IPS-18a (cell line): Measurements from ENCODE around the gene ADCY5.

Source experiments
- H3K27ac ChIP-seq: one replicate; pipeline ENCODE4 v1.5.1; 2013; ENCODE audit warnings: low read length
- H3K27me3 ChIP-seq: one replicate; pipeline ENCODE4 v1.6.1; 2013; ENCODE audit warnings: mild to moderate bottlenecking, low read length; ENCODE audit not compliant: control insufficient read depth, insufficient read depth
- H3K36me3 ChIP-seq: one replicate; pipeline ENCODE4 v1.6.1; 2013; ENCODE audit warnings: low read depth, low read length; ENCODE audit not compliant: control insufficient read depth
- H3K4me1 ChIP-seq: one replicate; pipeline ENCODE4 v1.6.1; 2013; ENCODE audit warnings: low read depth, low read length; ENCODE audit not compliant: control insufficient read depth
- H3K4me3 ChIP-seq: one replicate; pipeline ENCODE4 v1.5.1; 2013; ENCODE audit warnings: low read length
- H3K9ac ChIP-seq: one replicate; pipeline ENCODE4 v1.6.1; 2013; ENCODE audit warnings: mild to moderate bottlenecking, low read length, moderate library complexity
- H3K9me3 ChIP-seq: one replicate; pipeline ENCODE4 v1.6.1; 2013; ENCODE audit warnings: low read depth, low read length; ENCODE audit not compliant: control insufficient read depth

ADCY5 gene

GRCh38 chr3:123296836-123297626 is 151.9 kb downstream of the ADCY5 start:
- peaks cover under 1% of the 10 kb centered on the region for H3K36me3 ChIP-seq
- no peak overlapping the region for H3K27ac ChIP-seq
- H3K4me1 ChIP-seq: no peaks in the 10 kb centered on the region

GRCh38 chr3:123296261-123296660 is 152.6 kb downstream of the ADCY5 start:
- H3K9me3 ChIP-seq: no peaks in the 10 kb centered on the region
- no peaks in the 10 kb centered on the region for H3K27me3 ChIP-seq
- no peak overlapping the region for H3K4me3 ChIP-seq
- H3K36me3 ChIP-seq: peaks cover 1% of the 10 kb centered on the region
- H3K4me1 ChIP-seq: no peaks in the 10 kb centered on the region
- no peak overlapping the region for H3K27ac ChIP-seq
- no peak overlapping the region for H3K9ac ChIP-seq

More at GRCh38 chr3:123296836-123297626, 151.9 kb downstream of the ADCY5 start:
- H3K9ac ChIP-seq: no peak overlapping the region
- H3K4me3 ChIP-seq: no peak overlapping the region
- no peaks in the 10 kb centered on the region for H3K9me3 ChIP-seq
- H3K27me3 ChIP-seq: no peaks in the 10 kb centered on the region

DNA sequence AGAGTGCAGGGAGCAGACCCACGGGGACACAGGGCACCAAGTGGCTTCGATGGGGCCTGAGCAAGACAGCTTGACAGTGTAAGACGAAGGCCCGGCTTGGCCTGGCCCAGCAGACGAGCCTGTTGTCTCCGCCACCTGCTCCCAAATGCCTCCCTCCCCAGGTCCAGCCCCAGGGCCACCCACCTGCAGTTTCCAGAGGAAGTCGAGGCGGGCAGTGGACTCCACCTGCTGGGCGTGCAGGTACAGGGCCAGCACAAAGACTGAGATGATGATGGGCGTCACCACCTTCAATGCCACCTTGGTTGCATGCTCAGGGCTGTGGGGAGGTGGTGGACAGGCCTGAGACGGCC is 153.0 kb downstream of the ADCY5 start:
- Histone ChIP-seq H3K27me3 (no peaks in the 10 kb centered on the region), H3K4me3 (no peak overlapping the region), H3K9ac (no peak overlapping the region), H3K36me3 (peaks cover 4% of the 10 kb centered on the region), H3K9me3 (no peaks in the 10 kb centered on the region), H3K27ac (no peak overlapping the region), H3K4me1 (no peaks in the 10 kb centered on the region)

- Histone ChIP-seq H3K4me1 (no peaks in the 10 kb centered on the region), H3K27me3 (no peaks in the 10 kb centered on the region), H3K36me3 (peaks cover 8% of the 10 kb centered on the region), H3K4me3 (no peak overlapping the region), H3K9me3 (no peaks in the 10 kb centered on the region), H3K9ac (no peak overlapping the region), H3K27ac (no peak overlapping the region)
Measured at GRCh38 chr3:123295171-123295900, 153.6 kb downstream of the ADCY5 start.

DNA sequence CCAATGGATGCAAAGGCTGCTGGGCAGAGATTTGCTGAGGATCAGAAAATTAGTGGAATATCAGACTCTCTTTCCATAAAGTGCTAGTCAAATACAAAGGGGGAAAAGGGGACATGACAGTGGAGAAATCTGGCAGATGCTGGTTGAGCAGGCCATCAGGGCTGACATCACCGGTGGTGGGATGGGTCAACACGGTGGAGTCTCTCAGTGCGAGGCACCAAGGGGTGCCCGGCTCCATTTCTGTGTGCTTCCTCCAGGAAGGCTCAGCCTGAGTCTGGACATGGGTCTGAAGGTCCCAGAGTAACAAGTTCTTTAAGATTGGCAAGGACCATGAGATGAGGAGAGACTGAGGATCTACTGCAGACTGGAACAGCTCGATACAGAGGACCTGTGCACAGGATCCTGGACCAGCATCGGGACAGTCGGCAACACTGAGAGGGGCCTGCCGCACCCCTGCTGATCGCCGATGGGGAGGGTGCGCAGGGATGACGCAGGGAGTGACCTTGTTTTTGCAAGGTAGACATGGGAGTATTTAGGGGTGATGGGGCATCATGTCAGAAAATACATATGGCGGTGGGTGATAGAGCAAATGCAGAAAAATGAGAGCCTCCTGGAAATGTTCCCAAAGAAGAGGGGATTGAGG is 154.5 kb downstream of the ADCY5 start:
- Histone ChIP-seq H3K9ac (no peak overlapping the region), H3K27me3 (no peaks in the 10 kb centered on the region), H3K36me3 (peaks cover 13% of the 10 kb centered on the region), H3K9me3 (no peaks in the 10 kb centered on the region), H3K4me3 (no peak overlapping the region), H3K27ac (no peak overlapping the region), H3K4me1 (no peaks in the 10 kb centered on the region)

GRCh38 chr3:123292321-123293310 is 156.3 kb downstream of the ADCY5 start:
- H3K27me3 ChIP-seq: no peaks in the 10 kb centered on the region
- H3K4me1 ChIP-seq: no peaks in the 10 kb centered on the region
- H3K9ac ChIP-seq: no peak overlapping the region

GRCh38 chr3:123291404-123291803 is 157.5 kb downstream of the ADCY5 start:
- no peak overlapping the region for H3K27ac ChIP-seq
- H3K9ac ChIP-seq: no peak overlapping the region
- peaks cover 17% of the 10 kb centered on the region for H3K36me3 ChIP-seq
- H3K27me3 ChIP-seq: no peaks in the 10 kb centered on the region
- H3K9me3 ChIP-seq: no peaks in the 10 kb centered on the region
- H3K4me1 ChIP-seq: no peaks in the 10 kb centered on the region
- H3K4me3 ChIP-seq: no peak overlapping the region

More at GRCh38 chr3:123292321-123293310, 156.3 kb downstream of the ADCY5 start:
- no peak overlapping the region for H3K27ac ChIP-seq
- no peak overlapping the region for H3K4me3 ChIP-seq
- peaks cover 17% of the 10 kb centered on the region for H3K36me3 ChIP-seq
- no peaks in the 10 kb centered on the region for H3K9me3 ChIP-seq

DNA sequence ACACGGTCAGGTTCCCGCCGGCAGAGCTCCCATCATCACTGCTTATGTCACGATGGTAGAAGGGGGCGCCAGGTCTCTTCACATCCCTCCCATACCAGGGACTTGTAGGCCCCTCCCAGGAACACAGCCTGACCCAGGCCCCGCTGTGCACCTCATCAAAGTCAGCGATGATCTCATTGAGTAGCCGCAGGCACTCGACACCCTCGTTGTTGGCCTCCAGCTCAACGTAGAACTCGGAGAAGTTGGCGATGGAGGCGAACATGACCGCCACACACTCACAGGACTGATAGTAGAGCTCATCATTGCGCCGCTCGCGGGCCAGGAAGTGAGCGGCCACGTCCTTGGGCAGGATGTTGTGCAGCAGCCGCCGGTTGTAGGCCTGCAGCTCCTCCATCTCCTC is 157.9 kb downstream of the ADCY5 start:
- no peak overlapping the region for H3K4me3 ChIP-seq
- H3K27me3 ChIP-seq: no peaks in the 10 kb centered on the region
- peaks cover 17% of the 10 kb centered on the region for H3K36me3 ChIP-seq
- H3K9me3 ChIP-seq: no peaks in the 10 kb centered on the region
- no peaks in the 10 kb centered on the region for H3K4me1 ChIP-seq
- no peak overlapping the region for H3K27ac ChIP-seq
- H3K9ac ChIP-seq: no peak overlapping the region

DNA sequence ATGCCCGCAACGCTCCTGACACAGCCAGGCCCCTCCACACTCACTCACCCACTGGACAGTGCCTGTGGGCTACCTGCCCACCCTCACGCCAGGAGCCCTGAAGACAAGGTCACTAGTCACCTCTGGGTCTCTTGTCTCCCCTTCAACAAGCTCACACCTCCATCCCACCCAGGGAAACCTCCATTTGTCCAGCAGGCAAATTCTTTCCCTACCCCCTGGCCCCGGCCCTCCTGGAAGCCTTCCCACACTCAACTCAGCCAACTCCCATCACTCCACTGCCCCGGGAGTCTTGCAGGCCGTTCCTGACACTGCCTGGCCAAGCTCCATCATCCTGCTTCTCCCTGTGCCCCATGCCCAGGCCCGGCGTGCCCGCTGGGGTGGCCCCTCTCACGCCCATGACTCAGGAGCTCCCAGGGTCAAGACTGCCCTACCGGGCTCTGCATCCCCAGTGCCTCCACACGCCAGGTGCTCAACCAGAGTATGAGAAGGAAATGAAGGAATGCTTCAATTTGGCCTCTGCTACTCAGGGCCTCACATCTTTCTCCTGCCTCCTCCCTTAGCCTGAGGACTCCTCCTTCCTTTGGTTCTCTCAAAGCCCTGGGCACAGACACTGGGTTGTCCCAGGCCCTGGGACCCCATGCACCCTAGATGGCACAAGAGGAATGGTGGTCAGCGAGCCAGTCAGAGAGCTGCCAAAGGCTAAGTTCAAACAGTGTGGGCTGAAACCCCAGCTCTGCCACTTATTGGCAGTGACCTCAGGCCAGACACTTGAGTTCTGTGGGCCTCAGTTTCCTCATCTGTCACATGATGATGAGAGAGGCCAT is 158.6 kb downstream of the ADCY5 start:
- Histone ChIP-seq H3K4me3 (no peak overlapping the region), H3K27me3 (no peaks in the 10 kb centered on the region), H3K9me3 (no peaks in the 10 kb centered on the region), H3K27ac (no peak overlapping the region), H3K36me3 (peaks cover 21% of the 10 kb centered on the region), H3K9ac (no peak overlapping the region), H3K4me1 (no peaks in the 10 kb centered on the region)

DNA sequence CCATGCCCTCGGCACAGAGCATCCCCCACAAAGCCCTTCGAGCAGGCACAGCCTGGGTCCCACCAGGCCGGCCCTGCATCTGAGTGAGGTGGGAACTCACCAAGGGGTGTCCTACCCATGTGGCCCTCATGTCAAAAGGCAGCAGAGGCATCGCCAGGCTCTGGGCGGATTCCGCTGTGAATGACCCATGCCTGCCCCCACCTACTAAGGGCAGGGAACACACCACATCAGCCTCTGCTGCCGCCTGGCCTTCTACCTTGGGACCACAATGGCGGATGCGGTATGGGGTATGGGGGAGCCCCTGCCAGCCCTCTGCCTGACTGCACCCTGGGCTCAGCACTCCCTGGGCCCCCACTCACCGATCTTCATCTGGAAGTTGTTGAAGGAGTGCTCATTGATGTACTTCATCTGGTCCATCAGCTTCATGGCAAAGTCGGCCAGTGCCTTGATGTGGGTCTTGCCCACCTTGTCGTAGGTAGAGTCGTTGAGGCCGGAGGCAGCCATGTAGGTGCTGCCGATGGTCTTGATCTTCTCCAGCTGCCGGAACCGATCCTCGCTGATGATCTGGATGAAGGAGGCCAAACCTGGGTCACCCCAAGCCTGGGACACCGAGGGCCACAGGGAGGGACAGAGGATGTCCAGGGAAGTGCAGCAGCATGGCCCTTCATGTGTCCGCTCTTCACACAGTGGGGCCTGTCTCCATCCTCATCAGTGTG is 159.3 kb downstream of the ADCY5 start:
- Histone ChIP-seq H3K4me3 (no peak overlapping the region), H3K4me1 (no peaks in the 10 kb centered on the region), H3K27me3 (no peaks in the 10 kb centered on the region), H3K9me3 (no peaks in the 10 kb centered on the region), H3K9ac (no peak overlapping the region), H3K27ac (no peak overlapping the region), H3K36me3 (peaks cover 29% of the 10 kb centered on the region)
